Measurements from ENCODE around the gene SGF29. TPM values are rescaled to one million over a fixed set of nuclear protein-coding genes. Genes with fewer than 3 reads are reported as not detected.
"Not testable (repeated sequence)": the region's sequence is repeated elsewhere in the genome, so short reads cannot be mapped to it uniquely, and the experiment has no call there.

SGF29 gene
- polyA plus RNA-seq, 3 donors, result 14.0 to 24.3 (median 18.8) TPM

- Histone ChIP-seq H3K36me3 (replicated peaks in 1 of 2; ENCODE audit: control insufficient read depth in 1 of 2, insufficient read depth in 2 of 2, low read length in 2 of 2) (peaks cover 18 to 28% of the 10 kb centered on the region in 2 donors), H3K4me3 (replicated peaks in 1 of 3; ENCODE audit: low read depth in 2 of 3, low read length in 3 of 3) (no peak overlapping the region), H3K9me3 (replicated peaks in 1 of 2; ENCODE audit: control insufficient read depth in 1 of 2, insufficient read depth in 1 of 2, low read length in 2 of 2) (no peaks in the 10 kb centered on the region), H3K79me2 (ENCODE audit: insufficient read depth, low read length) (peaks cover 31% of the 10 kb centered on the region), H4K20me1 (ENCODE audit: insufficient read depth, low read length) (peaks cover 18% of the 10 kb centered on the region), H3K4me1 (ENCODE audit: control insufficient read depth in 1 of 2, insufficient read depth in 2 of 2, low read length in 2 of 2) (peaks cover 32 to 38% of the 10 kb centered on the region in 2 donors), H3K27me3 (ENCODE audit: control insufficient read depth in 2 of 2, insufficient read depth in 2 of 2, low read length in 2 of 2) (no peaks in the 10 kb centered on the region), H2AFZ (ENCODE audit: insufficient read depth, low read depth, low read length, poor library complexity, severe bottlenecking) (no peak overlapping the region), H3K4me2 (replicated peaks; ENCODE audit: extremely low read depth, low read length, poor library complexity, severe bottlenecking) (no peak overlapping the region), H3K27ac (ENCODE audit: low read depth in 1 of 2, low read length in 2 of 2) (no peak overlapping the region), H3K9ac (ENCODE audit: insufficient read depth, low read length, poor library complexity, severe bottlenecking) (no peak overlapping the region)
- peaks cover 47% of the 10 kb centered on the region for H3K4me1 Mint-ChIP-seq
- peaks cover 46 to 57% of the 10 kb centered on the region in 2 donors for H3K36me3 Mint-ChIP-seq
- H3K4me3 Mint-ChIP-seq, result no peak overlapping the region
- no peaks in the 10 kb centered on the region for H3K9me3 Mint-ChIP-seq
- H3K27me3 Mint-ChIP-seq (ENCODE audit: low read depth in 3 of 3), result peaks cover 0 to 2% (median 1%) of the 10 kb centered on the region in 3 donors
- TF ChIP-seq CTCF (IDR thresholded peaks at IDR 0.05), result no peak
- 95% methylated on average over 3 of the region's 9 CpGs for WGBS (ENCODE audit: insufficient coverage)
- no peak for DNase-seq
- peak overlapping the region in 3 of 7 donors; percentile 3 to 63 (median 50) for H3K27ac Mint-ChIP-seq
- intact Hi-C loops (cut with micrococcal nuclease), result no loop called here
Measured at GRCh38 chr16:28607116-28607623, 53.5 kb downstream of the SGF29 start.

GRCh38 chr16:28607681-28608495 is 54.2 kb downstream of the SGF29 start:
- intact Hi-C loops (cut with micrococcal nuclease); H3K9me3 Mint-ChIP-seq; H3K9me3 ChIP-seq (replicated peaks in 1 of 2; ENCODE audit: control insufficient read depth in 1 of 2, insufficient read depth in 1 of 2, low read length in 2 of 2); H3K27me3 Mint-ChIP-seq (ENCODE audit: low read depth in 3 of 3); DNase-seq; H3K9ac ChIP-seq (ENCODE audit: insufficient read depth, low read length, poor library complexity, severe bottlenecking); H2AFZ ChIP-seq (ENCODE audit: insufficient read depth, low read depth, low read length, poor library complexity, severe bottlenecking); H3K27me3 ChIP-seq (ENCODE audit: control insufficient read depth in 2 of 2, insufficient read depth in 2 of 2, low read length in 2 of 2): not testable (repeated sequence)
- H3K4me3 Mint-ChIP-seq, result peak overlapping the region in 1 of 2 donors; percentile 57
- H3K4me2 ChIP-seq (replicated peaks; ENCODE audit: extremely low read depth, low read length, poor library complexity, severe bottlenecking), result peak overlapping the region; percentile 15
- H3K27ac ChIP-seq (ENCODE audit: low read depth in 1 of 2, low read length in 2 of 2), result peak overlapping the region in 1 of 2 donors; percentile 77
- H3K79me2 ChIP-seq (ENCODE audit: insufficient read depth, low read length), result peaks cover 31% of the 10 kb centered on the region
- peak overlapping the region in 1 of 3 experiments; percentile 79 for H3K4me3 ChIP-seq (replicated peaks in 1 of 3; ENCODE audit: low read depth in 2 of 3, low read length in 3 of 3)
- peaks cover 32 to 38% of the 10 kb centered on the region in 2 donors for H3K4me1 ChIP-seq (ENCODE audit: control insufficient read depth in 1 of 2, insufficient read depth in 2 of 2, low read length in 2 of 2)
- 100% methylated on average over 3 of the region's 10 CpGs for WGBS (ENCODE audit: insufficient coverage)
- H4K20me1 ChIP-seq (ENCODE audit: insufficient read depth, low read length), result peaks cover 18% of the 10 kb centered on the region
- peaks cover 46 to 57% of the 10 kb centered on the region in 2 donors for H3K36me3 Mint-ChIP-seq
- peaks cover 47% of the 10 kb centered on the region for H3K4me1 Mint-ChIP-seq
- peaks cover 18 to 28% of the 10 kb centered on the region in 2 donors for H3K36me3 ChIP-seq (replicated peaks in 1 of 2; ENCODE audit: control insufficient read depth in 1 of 2, insufficient read depth in 2 of 2, low read length in 2 of 2)
- peak overlapping the region in 6 of 7 donors; percentile 27 to 96 (median 68) for H3K27ac Mint-ChIP-seq

- H3K27me3 ChIP-seq (ENCODE audit: control insufficient read depth in 2 of 2, insufficient read depth in 2 of 2, low read length in 2 of 2); H2AFZ ChIP-seq (ENCODE audit: insufficient read depth, low read depth, low read length, poor library complexity, severe bottlenecking); intact Hi-C loops (cut with micrococcal nuclease); H3K9ac ChIP-seq (ENCODE audit: insufficient read depth, low read length, poor library complexity, severe bottlenecking); DNase-seq; H3K9me3 Mint-ChIP-seq; H3K9me3 ChIP-seq (replicated peaks in 1 of 2; ENCODE audit: control insufficient read depth in 1 of 2, insufficient read depth in 1 of 2, low read length in 2 of 2); H3K27me3 Mint-ChIP-seq (ENCODE audit: low read depth in 3 of 3): not testable (repeated sequence)
- Histone ChIP-seq H4K20me1 (ENCODE audit: insufficient read depth, low read length) (peaks cover 18% of the 10 kb centered on the region), H3K27ac (ENCODE audit: low read depth in 1 of 2, low read length in 2 of 2) (peak overlapping the region in 1 of 2 donors; percentile 77), H3K4me3 (replicated peaks in 1 of 3; ENCODE audit: low read depth in 2 of 3, low read length in 3 of 3) (peak overlapping the region in 1 of 3 experiments; percentile 79), H3K79me2 (ENCODE audit: insufficient read depth, low read length) (peaks cover 31% of the 10 kb centered on the region), H3K4me2 (replicated peaks; ENCODE audit: extremely low read depth, low read length, poor library complexity, severe bottlenecking) (peak overlapping the region; percentile 15), H3K36me3 (replicated peaks in 1 of 2; ENCODE audit: control insufficient read depth in 1 of 2, insufficient read depth in 2 of 2, low read length in 2 of 2) (peaks cover 18 to 28% of the 10 kb centered on the region in 2 donors), H3K4me1 (ENCODE audit: control insufficient read depth in 1 of 2, insufficient read depth in 2 of 2, low read length in 2 of 2) (peaks cover 32 to 38% of the 10 kb centered on the region in 2 donors)
- peak overlapping the region in 1 of 2 donors; percentile 57 for H3K4me3 Mint-ChIP-seq
- H3K4me1 Mint-ChIP-seq, result peaks cover 44% of the 10 kb centered on the region
- peaks cover 45 to 53% of the 10 kb centered on the region in 2 donors for H3K36me3 Mint-ChIP-seq
- peak overlapping the region in 6 of 7 donors; percentile 27 to 96 (median 68) for H3K27ac Mint-ChIP-seq
- WGBS (ENCODE audit: insufficient coverage), result no CpG with 5 or more reads among the region's 7 CpGs
Measured at GRCh38 chr16:28608496-28608808, 54.7 kb downstream of the SGF29 start.

Measured in CD14-positive monocyte (primary cell).